Measurements from ENCODE around the gene CACNA2D2.

Gene CACNA2D2
- long read RNA-seq = 0 reads

- peaks cover 34% of the 10 kb centered on the region for H3K27me3 ChIP-seq (ENCODE audit: insufficient read depth, poor library complexity, severe bottlenecking)
- TF ChIP-seq REST (IDR thresholded peaks at IDR 0.05; ENCODE audit: insufficient replicate concordance, low read depth) = no peak
- TF ChIP-seq SPI1 (IDR thresholded peaks at IDR 0.05; ENCODE audit: borderline replicate concordance, low read depth) = no peak
- no peak for TF ChIP-seq POLR2AphosphoS5 (IDR thresholded peaks at IDR 0.05; ENCODE audit: low read depth)
- no peak for TF ChIP-seq GABPA (IDR thresholded peaks at IDR 0.05; ENCODE audit: low read depth)
- no peak for TF ChIP-seq CTCF (IDR thresholded peaks at IDR 0.05; ENCODE audit: insufficient read depth, low read length)
- H3K4me3 ChIP-seq (replicated peaks; ENCODE audit: insufficient read depth, low read length) = no peak within 1 kb of the TSS
- DNase-seq (ENCODE audit: low read depth in 1 of 2, low spot score in 1 of 2) = peak; percentile 5 to 6
- no peak within 1 kb of the TSS for H3K27ac ChIP-seq (replicated peaks)
These were observed at the start of gene CACNA2D2 for GRCh38 chr3:50503504-50504342. Gene CACNA2D2 (minus strand): TSS chr3:50503634. CDS start chr3:50503423, 211 bp downstream.

- DNase-seq (ENCODE audit: low read depth in 1 of 2, low spot score in 1 of 2) = no peak
- no peak overlapping the region for H3K4me3 ChIP-seq (replicated peaks; ENCODE audit: insufficient read depth, low read length)
- no peak overlapping the region for H3K27ac ChIP-seq (replicated peaks)
- no peaks in the 10 kb centered on the region for H3K27me3 ChIP-seq (ENCODE audit: insufficient read depth, poor library complexity, severe bottlenecking)
- no peak for TF ChIP-seq CTCF (IDR thresholded peaks at IDR 0.05; ENCODE audit: insufficient read depth, low read length)
- no peak for TF ChIP-seq GABPA (IDR thresholded peaks at IDR 0.05; ENCODE audit: low read depth)
- no peak for TF ChIP-seq REST (IDR thresholded peaks at IDR 0.05; ENCODE audit: insufficient replicate concordance, low read depth)
These were observed 49.2 kb upstream of the CACNA2D2 start for GRCh38 chr3:50552598-50552997.

- TF ChIP-seq GABPA (IDR thresholded peaks at IDR 0.05; ENCODE audit: low read depth) = no peak
- TF ChIP-seq SPI1 (IDR thresholded peaks at IDR 0.05; ENCODE audit: borderline replicate concordance, low read depth) = no peak
- TF ChIP-seq REST (IDR thresholded peaks at IDR 0.05; ENCODE audit: insufficient replicate concordance, low read depth) = no peak
- no peak for TF ChIP-seq CTCF (IDR thresholded peaks at IDR 0.05; ENCODE audit: insufficient read depth, low read length)
- no peak for TF ChIP-seq POLR2AphosphoS5 (IDR thresholded peaks at IDR 0.05; ENCODE audit: low read depth)
- no peak overlapping the region for H3K27ac ChIP-seq (replicated peaks)
- DNase-seq (ENCODE audit: low read depth in 1 of 2, low spot score in 1 of 2) = no peak
- H3K27me3 ChIP-seq (ENCODE audit: insufficient read depth, poor library complexity, severe bottlenecking) = no peaks in the 10 kb centered on the region
- no peak overlapping the region for H3K4me3 ChIP-seq (replicated peaks; ENCODE audit: insufficient read depth, low read length)
These were observed 48.4 kb upstream of the CACNA2D2 start for GRCh38 chr3:50551681-50552435.
